OCI-LY3 (cell line): ENCODE data around the gene EIF2S1.
"Not testable (repeated sequence)": the region's sequence is repeated elsewhere in the genome, so short reads cannot be mapped to it uniquely, and the experiment has no call there.

ENCODE experiments used
- H2AFZ ChIP-seq: fragments of 200-600, 300-600 bp; shearing (Covaris generic); 2 replicates; pipeline ENCODE4 v1.6.0; 2014; ENCODE audit warnings: antibody characterized with exemption, low read depth, low read length
- H3K27ac ChIP-seq: fragments of 200-600, 300-600 bp; sonication (generic); 2 replicates; pipeline ENCODE4 v1.5.1; 2014; ENCODE audit warnings: mild to moderate bottlenecking, low read length, moderate library complexity, mixed read lengths
- H3K27me3 ChIP-seq: fragments of 200-600, 300-600 bp; sonication (generic); 2 replicates; pipeline ENCODE4 v1.6.1; 2014; ENCODE audit warnings: low read depth, low read length, mixed read lengths
- H3K36me3 ChIP-seq: fragments of 200-600, 300-600 bp; sonication (generic); replicated peaks from 2 replicates; pipeline ENCODE3; 2014; ENCODE audit warnings: low read depth, low read length, mixed read lengths
- H3K4me1 ChIP-seq: fragments of 300-600, 200-600 bp; sonication (generic); 2 replicates; pipeline ENCODE4 v1.6.1; 2014; ENCODE audit warnings: low read length, mixed read lengths
- H3K4me2 ChIP-seq: fragments of 200-600, 300-600 bp; sonication (generic); 2 replicates; pipeline ENCODE4 v1.6.1; 2014; ENCODE audit warnings: low read length, mixed read lengths
- H3K4me3 ChIP-seq: fragments of 300-600, 200-600 bp; sonication (generic); 2 replicates; pipeline ENCODE4 v1.5.1; 2014; ENCODE audit warnings: antibody characterized with exemption, mild to moderate bottlenecking, low read length, moderate library complexity
- H3K79me2 ChIP-seq: fragments of 300-600, 200-600 bp; shearing (Covaris generic); 2 replicates; pipeline ENCODE4 v1.6.1; 2014; ENCODE audit warnings: mild to moderate bottlenecking, low read length, mixed read lengths
- H3K9ac ChIP-seq: fragments of 300-600, 200-600 bp; shearing (Covaris generic); 2 replicates; pipeline ENCODE4 v1.6.0; 2014; ENCODE audit warnings: mild to moderate bottlenecking, low read length, moderate library complexity
- H3K9me3 ChIP-seq: fragments of 200-600, 300-600 bp; shearing (Covaris generic); 2 replicates; pipeline ENCODE4 v1.6.1; 2014; ENCODE audit warnings: low read length, mixed read lengths; ENCODE audit not compliant: insufficient read depth
- H4K20me1 ChIP-seq: fragments of 200-600, 300-600 bp; sonication (generic); 2 replicates; pipeline ENCODE4 v1.6.1; 2016; ENCODE audit warnings: low read length, mixed read lengths; ENCODE audit not compliant: insufficient read depth
- EZH2phosphoT487 ChIP-seq: fragments of 200-600 bp; shearing (Covaris generic); IDR thresholded peaks from 2 replicates; pipeline ENCODE4 v1.6.1; 2018; ENCODE audit warnings: antibody characterized with exemption, mixed run types, low read depth
- TF ChIP-seq, protein P1 (sequence below): fragments of 200-600, 300-600 bp; sonication (generic); IDR thresholded peaks from 2 replicates; pipeline ENCODE4 v1.5.1; 2014; ENCODE audit warnings: antibody characterized with exemption, low read length, low read depth

The EIF2S1 gene

DNA sequence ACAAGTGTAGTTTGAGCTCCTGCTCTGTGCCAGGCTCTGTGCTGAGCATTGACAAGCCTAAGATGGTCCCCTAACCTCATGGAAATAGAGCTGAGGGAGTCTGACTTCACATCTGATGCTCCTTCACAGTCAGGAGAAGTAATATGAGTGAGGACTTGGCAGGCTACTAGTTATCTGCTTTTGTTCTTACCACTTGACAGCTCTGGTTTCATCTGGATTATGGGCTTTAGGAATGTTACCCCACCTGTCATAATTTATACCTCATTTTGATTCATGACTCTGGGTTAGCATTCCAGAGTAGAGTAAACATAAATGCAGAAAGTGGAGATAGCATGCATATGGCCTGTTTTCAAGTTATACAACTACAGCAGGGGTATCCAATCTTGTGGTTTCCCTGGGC is 41.0 kb upstream of the EIF2S1 start:
- TF ChIP-seq, protein P1, sequence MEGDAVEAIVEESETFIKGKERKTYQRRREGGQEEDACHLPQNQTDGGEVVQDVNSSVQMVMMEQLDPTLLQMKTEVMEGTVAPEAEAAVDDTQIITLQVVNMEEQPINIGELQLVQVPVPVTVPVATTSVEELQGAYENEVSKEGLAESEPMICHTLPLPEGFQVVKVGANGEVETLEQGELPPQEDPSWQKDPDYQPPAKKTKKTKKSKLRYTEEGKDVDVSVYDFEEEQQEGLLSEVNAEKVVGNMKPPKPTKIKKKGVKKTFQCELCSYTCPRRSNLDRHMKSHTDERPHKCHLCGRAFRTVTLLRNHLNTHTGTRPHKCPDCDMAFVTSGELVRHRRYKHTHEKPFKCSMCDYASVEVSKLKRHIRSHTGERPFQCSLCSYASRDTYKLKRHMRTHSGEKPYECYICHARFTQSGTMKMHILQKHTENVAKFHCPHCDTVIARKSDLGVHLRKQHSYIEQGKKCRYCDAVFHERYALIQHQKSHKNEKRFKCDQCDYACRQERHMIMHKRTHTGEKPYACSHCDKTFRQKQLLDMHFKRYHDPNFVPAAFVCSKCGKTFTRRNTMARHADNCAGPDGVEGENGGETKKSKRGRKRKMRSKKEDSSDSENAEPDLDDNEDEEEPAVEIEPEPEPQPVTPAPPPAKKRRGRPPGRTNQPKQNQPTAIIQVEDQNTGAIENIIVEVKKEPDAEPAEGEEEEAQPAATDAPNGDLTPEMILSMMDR, result no peak
- TF ChIP-seq EZH2phosphoT487, result no peak
- H3K36me3 ChIP-seq, result peaks cover 3% of the 10 kb centered on the region

DNA sequence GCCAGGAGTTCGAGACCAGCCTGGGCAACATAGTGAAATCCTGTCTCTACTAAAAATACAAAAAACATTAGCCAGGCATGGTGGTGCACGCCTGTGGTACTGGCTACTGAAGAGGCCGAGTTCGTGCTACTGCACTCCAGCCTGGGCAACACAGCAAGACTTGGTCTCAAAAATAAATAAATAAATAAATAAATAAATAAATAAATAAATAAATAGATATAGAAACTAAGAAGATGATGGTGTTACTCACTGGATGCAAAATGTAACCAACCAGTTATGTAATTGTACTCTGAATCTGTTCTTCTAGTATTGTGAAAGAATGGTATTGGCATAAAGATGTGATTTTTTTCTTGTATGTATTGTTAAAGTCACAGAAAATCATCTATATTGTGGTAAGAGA is 30.5 kb upstream of the EIF2S1 start:
- H2AFZ ChIP-seq, H3K4me2 ChIP-seq, H3K4me3 ChIP-seq, H3K9me3 ChIP-seq, H3K27me3 ChIP-seq, H3K79me2 ChIP-seq, H3K4me1 ChIP-seq, H3K27ac ChIP-seq, H3K9ac ChIP-seq, H4K20me1 ChIP-seq: not testable (repeated sequence)
- peaks cover 22% of the 10 kb centered on the region for H3K36me3 ChIP-seq

More for the DNA sequence above, 41.0 kb upstream of the EIF2S1 start:
- no peaks in the 10 kb centered on the region for H4K20me1 ChIP-seq
- no peaks in the 10 kb centered on the region for H3K9me3 ChIP-seq
- H3K79me2 ChIP-seq, result no peaks in the 10 kb centered on the region
- H3K27me3 ChIP-seq, result no peaks in the 10 kb centered on the region
- H3K4me2 ChIP-seq, result no peak overlapping the region
- H3K9ac ChIP-seq, result no peak overlapping the region
- H3K4me1 ChIP-seq, result no peaks in the 10 kb centered on the region
- no peak overlapping the region for H3K27ac ChIP-seq
- H2AFZ ChIP-seq, result no peak overlapping the region
- no peak overlapping the region for H3K4me3 ChIP-seq

DNA sequence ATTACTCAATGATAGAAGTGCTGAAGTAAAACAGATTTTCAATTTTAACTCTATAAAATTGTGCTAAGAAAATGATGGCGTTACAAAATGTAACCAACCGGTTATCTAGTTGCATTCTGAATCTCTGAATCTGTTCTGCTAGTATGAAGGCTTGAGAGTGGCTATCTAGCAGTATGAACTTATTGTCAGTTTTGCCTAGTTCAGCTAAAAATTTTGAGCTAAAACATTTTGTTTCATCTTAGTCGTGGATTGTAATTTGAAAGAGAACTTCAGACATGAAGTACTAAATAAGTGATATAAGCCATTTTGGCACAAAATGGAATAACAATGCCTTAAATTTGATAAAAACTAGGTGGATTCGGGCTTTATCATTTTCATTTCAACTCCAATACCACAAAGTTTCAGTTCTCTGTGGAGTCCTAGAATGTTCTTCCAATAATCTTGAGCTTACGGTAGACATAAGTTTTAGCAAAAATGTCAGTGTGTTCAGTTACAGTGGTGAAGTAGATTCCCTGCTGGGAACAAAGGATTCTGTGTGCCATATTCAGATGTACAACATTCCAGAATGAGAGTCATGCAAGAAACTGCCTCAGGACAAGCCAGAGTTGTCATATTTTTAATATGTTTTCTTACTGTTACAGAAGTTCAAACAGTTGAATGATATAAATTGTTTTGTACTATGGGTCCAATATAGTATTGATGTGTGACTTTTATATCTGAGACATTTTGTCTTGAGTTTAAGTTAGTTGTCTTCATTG is 28.6 kb upstream of the EIF2S1 start:
- Histone ChIP-seq H3K36me3 (peaks cover 32% of the 10 kb centered on the region), H3K9ac (no peak overlapping the region)

DNA sequence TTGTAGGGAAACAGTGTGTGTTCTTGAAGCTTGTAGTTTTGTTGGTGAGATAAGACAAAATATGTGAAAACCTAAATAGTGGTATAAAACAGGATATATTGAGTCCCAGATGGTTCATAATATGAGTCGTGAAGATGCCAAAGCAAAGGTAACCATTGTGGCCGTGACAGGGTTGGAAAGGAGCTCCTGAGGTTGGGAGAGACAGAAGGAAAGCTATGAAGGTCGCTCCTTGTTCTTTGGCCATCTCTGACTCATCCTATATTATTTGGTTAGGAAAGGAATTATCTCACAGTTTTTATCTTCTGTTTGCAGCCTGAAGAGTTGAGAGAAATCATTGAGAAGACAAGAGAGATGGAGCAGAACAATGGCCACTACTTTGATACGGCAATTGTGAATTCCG is 27.7 kb upstream of the EIF2S1 start:
- no peak overlapping the region for H3K27ac ChIP-seq
- H3K9ac ChIP-seq, result no peak overlapping the region
- H3K4me1 ChIP-seq, result peaks cover 5% of the 10 kb centered on the region; the same call in 1 of the 2 replicates
- no peak for TF ChIP-seq EZH2phosphoT487
- TF ChIP-seq, protein P1, result no peak
- H3K27me3 ChIP-seq, result no peaks in the 10 kb centered on the region
- no peaks in the 10 kb centered on the region for H4K20me1 ChIP-seq
- H3K9me3 ChIP-seq, result no peaks in the 10 kb centered on the region
- peaks cover 39% of the 10 kb centered on the region for H3K36me3 ChIP-seq
- no peak overlapping the region for H2AFZ ChIP-seq
- H3K4me2 ChIP-seq, result no peak overlapping the region
- no peaks in the 10 kb centered on the region for H3K79me2 ChIP-seq
- no peak overlapping the region for H3K4me3 ChIP-seq

More for the DNA sequence above, 28.6 kb upstream of the EIF2S1 start:
- TF ChIP-seq, protein P1, result no peak
- no peak for TF ChIP-seq EZH2phosphoT487
- Histone ChIP-seq H3K79me2 (no peaks in the 10 kb centered on the region), H3K4me3 (no peak overlapping the region), H4K20me1 (no peaks in the 10 kb centered on the region), H3K9me3 (no peaks in the 10 kb centered on the region), H3K27ac (no peak overlapping the region), H3K4me2 (no peak overlapping the region), H3K4me1 (peaks cover 5% of the 10 kb centered on the region; the same call in 1 of the 2 replicates), H2AFZ (no peak overlapping the region), H3K27me3 (no peaks in the 10 kb centered on the region)
